IMR-90 (cell line): ENCODE data around the gene CCP110. TPM values are rescaled to one million over a fixed set of nuclear protein-coding genes. Genes with fewer than 3 reads are reported as not detected.
"Not testable (repeated sequence)": the region's sequence is repeated elsewhere in the genome, so short reads cannot be mapped to it uniquely, and the experiment has no call there.

ENCODE experiments used
- ATAC-seq: fragments of 200-7000 bp; cut with Tn5 transposase; 2 replicates; pipeline ENCODE4 v1.9.1; 2020; ENCODE audit warnings: low read depth, mild to moderate bottlenecking, moderate library complexity
- BruUV-seq: library from RNA; stranded (reverse); fragments of 400-500 nt; replicated peaks from 2 replicates; lab custom pipeline; 2021; lab: Mats Ljungman, UMichigan
- CTCF ChIA-PET: fragments of 300-600 bp; formaldehyde crosslinking; extraction: SDS; loops from one replicate; lab custom pipeline; 2021; ENCODE audit warnings: antibody characterized with exemption; lab: Yijun Ruan, JAX
- POLR2A ChIA-PET: fragments of 300-600 bp; sonication (Branson Sonifier 250); formaldehyde crosslinking; loops from one replicate; lab custom pipeline; 2022; ENCODE audit warnings: antibody characterized with exemption; ENCODE audit not compliant: unreplicated experiment; lab: Charles Lee
- DNase-seq: peaks from one replicate; pipeline ENCODE4 v3.0.0; 2013
- H2AFZ ChIP-seq: replicated peaks from 2 replicates; pipeline ENCODE3; 2013; ENCODE audit warnings: low read length, mild to moderate bottlenecking; ENCODE audit not compliant: poor library complexity
- H2AK5ac ChIP-seq: 2 replicates; pipeline ENCODE4 v1.6.1; 2013; ENCODE audit warnings: low read depth, low read length, inconsistent platforms
- H2AK9ac ChIP-seq: replicated peaks from 2 replicates; pipeline ENCODE3; 2013; ENCODE audit warnings: mild to moderate bottlenecking, low read depth, low read length, moderate library complexity; ENCODE audit not compliant: poor library complexity
- H2BK120ac ChIP-seq: 2 replicates; pipeline ENCODE4 v1.6.1; 2013; ENCODE audit warnings: low read depth, low read length, inconsistent platforms
- H2BK15ac ChIP-seq: 3 replicates; pipeline ENCODE4 v1.6.1; 2013; ENCODE audit warnings: low read depth, low read length, inconsistent platforms
- H2BK20ac ChIP-seq: 2 replicates; pipeline ENCODE4 v1.6.1; 2013; ENCODE audit warnings: low read depth, mild to moderate bottlenecking, inconsistent platforms, low read length, moderate library complexity
- H2BK5ac ChIP-seq: 2 replicates; pipeline ENCODE4 v1.6.1; 2013; ENCODE audit warnings: mild to moderate bottlenecking, low read depth, low read length, inconsistent platforms; ENCODE audit not compliant: poor library complexity, severe bottlenecking
- H3K14ac ChIP-seq: replicated peaks from 2 replicates; pipeline ENCODE4 v1.6.1; 2013; ENCODE audit warnings: low read depth, low read length, inconsistent platforms
- H3K18ac ChIP-seq: 2 replicates; pipeline ENCODE4 v1.6.1; 2013; ENCODE audit warnings: low read depth, low read length, control low read depth
- H3K23ac ChIP-seq: 2 replicates; pipeline ENCODE4 v1.6.1; 2013; ENCODE audit warnings: low read depth, low read length, inconsistent platforms
- H3K27ac ChIP-seq: 2 replicates; pipeline ENCODE4 v1.5.1; 2013; ENCODE audit warnings: mild to moderate bottlenecking, control low read depth, low read length; ENCODE audit not compliant: insufficient read depth
- H3K27me3 ChIP-seq: 2 replicates; pipeline ENCODE4 v1.6.1; 2013; ENCODE audit warnings: low read length; ENCODE audit not compliant: control insufficient read depth, insufficient read depth
- H3K36me3 ChIP-seq: 2 replicates; pipeline ENCODE4 v1.6.1; 2013; ENCODE audit warnings: low read length, mixed read lengths; ENCODE audit not compliant: control insufficient read depth, insufficient read depth
- H3K4ac ChIP-seq: 2 replicates; pipeline ENCODE4 v1.6.1; 2013; ENCODE audit warnings: low read depth, low read length, inconsistent platforms
- H3K4me1 ChIP-seq: 2 replicates; pipeline ENCODE4 v1.6.1; 2013; ENCODE audit warnings: low read length, mixed read lengths; ENCODE audit not compliant: control insufficient read depth, insufficient read depth
- H3K4me2 ChIP-seq: 2 replicates; pipeline ENCODE4 v1.6.1; 2013; ENCODE audit warnings: low read depth, mild to moderate bottlenecking, control low read depth, low read length, moderate library complexity
- H3K4me3 ChIP-seq: 2 replicates; pipeline ENCODE4 v1.5.1; 2013; ENCODE audit warnings: low read depth, mild to moderate bottlenecking, control low read depth, low read length, moderate library complexity; ENCODE audit not compliant: insufficient read depth
- H3K56ac ChIP-seq: 2 replicates; pipeline ENCODE4 v1.6.1; 2013; ENCODE audit warnings: low read length, inconsistent platforms; ENCODE audit not compliant: insufficient read depth; ENCODE audit errors: extremely low read depth
- H3K79me1 ChIP-seq, 2 experiments: 2 replicates each; pipeline ENCODE4 v1.6.1; 2013; ENCODE audit warnings: low read length in 2 of 2, inconsistent platforms in 1 of 2, low read depth in 1 of 2
- H3K9ac ChIP-seq: 2 replicates; pipeline ENCODE4 v1.6.1; 2013; ENCODE audit warnings: low read depth, low read length, control low read depth
- H3K9me1 ChIP-seq: 2 replicates; pipeline ENCODE4 v1.6.1; 2013; ENCODE audit warnings: low read length, inconsistent platforms; ENCODE audit not compliant: insufficient read depth
- H3K9me3 ChIP-seq: 2 replicates; pipeline ENCODE4 v1.6.1; 2013; ENCODE audit warnings: low read length; ENCODE audit not compliant: control insufficient read depth, insufficient read depth
- H4K20me1 ChIP-seq: 2 replicates; pipeline ENCODE4 v1.6.1; 2013; ENCODE audit warnings: low read length, inconsistent platforms; ENCODE audit not compliant: insufficient read depth
- H4K5ac ChIP-seq: 2 replicates; pipeline ENCODE4 v1.6.1; 2013; ENCODE audit warnings: mild to moderate bottlenecking, low read depth, low read length, control low read depth
- H4K8ac ChIP-seq, 2 experiments: 2 replicates each; pipeline ENCODE4 v1.6.1; 2013; ENCODE audit warnings: low read depth in 2 of 2, low read length in 2 of 2, control low read depth in 1 of 2, inconsistent platforms in 1 of 2
- H4K91ac ChIP-seq: 2 replicates; pipeline ENCODE4 v1.6.1; 2013; ENCODE audit warnings: low read depth, low read length, inconsistent platforms; ENCODE audit not compliant: insufficient read depth
- WGBS, 2 experiments: methylation state at CpG; one replicate each; pipeline versions ENCODE4 v1.1.5 to v1.1.7; 2013; ENCODE audit warnings: missing lambda C conversion rate in 2 of 2; ENCODE audit not compliant: insufficient read length in 1 of 2; ENCODE audit errors: extremely low coverage in 2 of 2; 5-methylcytosine and 5-hydroxymethylcytosine counted together
- dilution Hi-C: fragments of 300-500 bp; cut with HindIII; formaldehyde crosslinking; loops from one replicate; pipeline ENCODE4 v1.14.3; 2018; ENCODE audit warnings: low sequenced_read_pairs; ENCODE audit not compliant: unreplicated experiment
- in situ Hi-C: fragments of 300-500 bp; cut with MboI; formaldehyde crosslinking; loops from 3 replicates; pipeline ENCODE4 v1.14.3; 2019; ENCODE audit warnings: low sequenced_read_pairs, inconsistent platforms, mixed read lengths
- intact Hi-C: fragments of 100-400 bp; cut with micrococcal nuclease; formaldehyde crosslinking; loops from 2 replicates; pipeline ENCODE4 v1.10.0; 2022
- polyA plus RNA-seq, 3 experiments: library from polyadenylated mRNA; depleted of rRNA; stranded (reverse); fragments of >200 nt; gene quantifications; 2 replicates each; pipeline ENCODE4 v1.2.3, GENCODE V29; 2012; ENCODE audit warnings: low replicate concordance in 1 of 3
- total RNA-seq: library from RNA; depleted of rRNA; stranded (reverse); fragments of >200 nt; gene quantifications from 2 replicates; pipeline ENCODE4 v1.2.3, GENCODE V29; 2012

Gene CCP110
- total and polyA plus RNA-seq, 2 of the 4 experiments (the other 2 are of a cell fraction): 4.7 to 7.7 TPM

DNA sequence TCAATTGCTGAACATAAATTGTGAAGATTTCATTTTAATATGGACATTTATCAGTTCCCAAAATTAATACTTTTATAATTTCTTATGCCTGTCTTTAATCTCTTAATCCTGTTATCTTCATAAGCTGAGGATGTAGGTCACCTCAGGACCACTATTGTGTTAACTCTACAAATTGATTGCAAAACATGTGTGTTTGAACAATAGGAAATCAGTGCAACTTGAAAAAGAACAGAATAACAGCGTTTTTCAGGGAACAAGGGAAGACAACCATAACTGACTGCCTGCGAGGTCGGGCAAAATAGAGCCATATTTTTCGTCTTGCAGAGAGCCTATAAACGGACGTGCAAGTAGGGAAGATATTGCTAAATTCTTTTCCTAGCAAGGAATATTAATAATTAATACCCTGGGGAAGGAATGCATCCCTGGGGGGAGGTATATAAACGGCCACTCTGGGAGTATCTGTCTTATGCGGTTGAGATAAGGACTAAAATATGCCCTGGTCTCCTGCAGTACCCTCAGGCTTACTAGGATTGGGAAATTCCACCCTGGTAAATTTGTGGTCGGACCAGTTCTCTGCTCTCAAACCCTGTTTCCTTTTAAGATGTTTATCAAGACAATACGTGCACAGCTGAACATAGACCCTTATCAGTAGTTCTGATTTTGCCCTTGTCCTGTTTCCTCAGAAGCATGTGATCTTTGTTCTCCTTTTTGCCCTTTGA is 19.7 kb downstream of the CCP110 start:
- H2AFZ ChIP-seq, H3K14ac ChIP-seq, H3K18ac ChIP-seq, H3K4ac ChIP-seq, H3K56ac ChIP-seq, H3K27ac ChIP-seq, H3K4me2 ChIP-seq, H3K4me1 ChIP-seq, H2BK15ac ChIP-seq, H3K79me1 ChIP-seq, H3K4me3 ChIP-seq, H3K27me3 ChIP-seq, BruUV-seq, H2AK9ac ChIP-seq, H3K23ac ChIP-seq, H4K8ac ChIP-seq, DNase-seq, H2BK20ac ChIP-seq, CTCF ChIA-PET, H3K9me3 ChIP-seq, H2BK5ac ChIP-seq, H3K9ac ChIP-seq, POLR2A ChIA-PET, intact Hi-C loops, H4K5ac ChIP-seq, H3K36me3 ChIP-seq, H4K91ac ChIP-seq, ATAC-seq, in situ Hi-C loops, H2AK5ac ChIP-seq, H4K20me1 ChIP-seq, H3K9me1 ChIP-seq, dilution Hi-C loops, H2BK120ac ChIP-seq: not testable (repeated sequence)
- WGBS, 2 experiments: 100% methylated on average over 1 of the region's 10 CpGs; no CpG with 5 or more reads in 1 of the 2 experiments
